Measurements from ENCODE around the gene LRPAP1. TPM values are rescaled to one million over a fixed set of nuclear protein-coding genes. Genes with fewer than 3 reads are reported as not detected.
"Not testable (repeated sequence)": the region's sequence is repeated elsewhere in the genome, so short reads cannot be mapped to it uniquely, and the experiment has no call there.

The LRPAP1 gene
- total RNA-seq, 2 experiments from 2014 or later: 73.1 to 76.6 TPM

- H3K36me3 Mint-ChIP-seq: peaks cover 22% of the 10 kb centered on the region
- no peak overlapping the region for H3K4me3 Mint-ChIP-seq
- H3K27ac Mint-ChIP-seq: no peak overlapping the region
- H3K4me1 Mint-ChIP-seq: no peaks in the 10 kb centered on the region
- POLR2A ChIA-PET: no interaction called here
- ATAC-seq (ENCODE audit: low read depth) (no peak), DNase-seq (no peak)
- no peaks in the 10 kb centered on the region for H3K9me3 Mint-ChIP-seq
- H3K27me3 Mint-ChIP-seq: no peaks in the 10 kb centered on the region
These were observed 16.6 kb downstream of the LRPAP1 start for GRCh38 chr4:3515646-3516045.

GRCh38 chr4:3514806-3515501, 17.3 kb downstream of the LRPAP1 start:
- ATAC-seq (ENCODE audit: low read depth) (no peak), DNase-seq (no peak)
- POLR2A ChIA-PET: no interaction called here
- Mint-ChIP-seq H3K36me3 (peaks cover 22% of the 10 kb centered on the region), H3K4me1 (no peaks in the 10 kb centered on the region), H3K27me3 (no peaks in the 10 kb centered on the region), H3K27ac (no peak overlapping the region), H3K9me3 (no peaks in the 10 kb centered on the region), H3K4me3 (no peak overlapping the region)

- no peak for ATAC-seq (ENCODE audit: low read depth)
- H3K4me1 Mint-ChIP-seq: peaks cover 1% of the 10 kb centered on the region
- POLR2A ChIA-PET: no interaction called here
- no peaks in the 10 kb centered on the region for H3K27me3 Mint-ChIP-seq
- H3K27ac Mint-ChIP-seq: no peak overlapping the region
- no peaks in the 10 kb centered on the region for H3K9me3 Mint-ChIP-seq
- no peak overlapping the region for H3K4me3 Mint-ChIP-seq
- no peak for DNase-seq
- H3K36me3 Mint-ChIP-seq: peaks cover 23% of the 10 kb centered on the region
These were observed 17.9 kb downstream of the LRPAP1 start for GRCh38 chr4:3514221-3514780.

GRCh38 chr4:3513807-3514206, 18.4 kb downstream of the LRPAP1 start:
- no peaks in the 10 kb centered on the region for H3K27me3 Mint-ChIP-seq
- no peaks in the 10 kb centered on the region for H3K9me3 Mint-ChIP-seq
- DNase-seq: no peak
- H3K27ac Mint-ChIP-seq: no peak overlapping the region
- POLR2A ChIA-PET: no interaction called here
- H3K4me1 Mint-ChIP-seq: peaks cover 1% of the 10 kb centered on the region
- H3K4me3 Mint-ChIP-seq: no peak overlapping the region
- H3K36me3 Mint-ChIP-seq: peaks cover 24% of the 10 kb centered on the region
- ATAC-seq (ENCODE audit: low read depth): no peak

GRCh38 chr4:3512719-3513118, 19.5 kb downstream of the LRPAP1 start:
- no peaks in the 10 kb centered on the region for H3K9me3 Mint-ChIP-seq
- no peaks in the 10 kb centered on the region for H3K27me3 Mint-ChIP-seq
- peaks cover 1% of the 10 kb centered on the region for H3K4me1 Mint-ChIP-seq
- H3K36me3 Mint-ChIP-seq: peaks cover 31% of the 10 kb centered on the region
- ATAC-seq (ENCODE audit: low read depth) (no peak), DNase-seq (no peak)
- POLR2A ChIA-PET: no interaction called here
- H3K27ac Mint-ChIP-seq: no peak overlapping the region
- no peak overlapping the region for H3K4me3 Mint-ChIP-seq

GRCh38 chr4:3512279-3512678, 19.9 kb downstream of the LRPAP1 start:
- H3K4me3 Mint-ChIP-seq: no peak overlapping the region

GRCh38 chr4:3511601-3512000, 20.6 kb downstream of the LRPAP1 start:
- DNase-seq; H3K27ac Mint-ChIP-seq; H3K9me3 Mint-ChIP-seq; H3K27me3 Mint-ChIP-seq; H3K4me3 Mint-ChIP-seq; POLR2A ChIA-PET; H3K4me1 Mint-ChIP-seq; ATAC-seq (ENCODE audit: low read depth): not testable (repeated sequence)
- H3K36me3 Mint-ChIP-seq: peaks cover 36% of the 10 kb centered on the region

More at GRCh38 chr4:3512279-3512678, 19.9 kb downstream of the LRPAP1 start:
- no peaks in the 10 kb centered on the region for H3K27me3 Mint-ChIP-seq
- peaks cover 36% of the 10 kb centered on the region for H3K36me3 Mint-ChIP-seq
- peaks cover 1% of the 10 kb centered on the region for H3K4me1 Mint-ChIP-seq
- DNase-seq (no peak), ATAC-seq (ENCODE audit: low read depth) (no peak)
- no peaks in the 10 kb centered on the region for H3K9me3 Mint-ChIP-seq
- POLR2A ChIA-PET: no interaction called here
- H3K27ac Mint-ChIP-seq: no peak overlapping the region

- H3K27me3 Mint-ChIP-seq: no peaks in the 10 kb centered on the region
- ATAC-seq (ENCODE audit: low read depth) (no peak), DNase-seq (no peak)
- H3K9me3 Mint-ChIP-seq: no peaks in the 10 kb centered on the region
- H3K4me3 Mint-ChIP-seq: no peak overlapping the region
- H3K36me3 Mint-ChIP-seq: peaks cover 34% of the 10 kb centered on the region
- POLR2A ChIA-PET: no interaction called here
- H3K4me1 Mint-ChIP-seq: peaks cover 1% of the 10 kb centered on the region
- H3K27ac Mint-ChIP-seq: no peak overlapping the region
These were observed 21.0 kb downstream of the LRPAP1 start for GRCh38 chr4:3511187-3511586.

GRCh38 chr4:3510481-3510880, 21.7 kb downstream of the LRPAP1 start:
- Mint-ChIP-seq H3K4me3 (no peak overlapping the region), H3K4me1 (peaks cover 1% of the 10 kb centered on the region), H3K36me3 (peaks cover 30% of the 10 kb centered on the region), H3K27me3 (no peaks in the 10 kb centered on the region), H3K9me3 (no peaks in the 10 kb centered on the region), H3K27ac (no peak overlapping the region)
- POLR2A ChIA-PET: no interaction called here
- DNase-seq: no peak
- ATAC-seq (ENCODE audit: low read depth): no peak

GRCh38 chr4:3508542-3508941, 23.7 kb downstream of the LRPAP1 start:
- Mint-ChIP-seq H3K4me3 (no peak overlapping the region), H3K9me3 (no peaks in the 10 kb centered on the region), H3K27ac (no peak overlapping the region), H3K36me3 (peaks cover 29% of the 10 kb centered on the region), H3K4me1 (peaks cover 3% of the 10 kb centered on the region), H3K27me3 (no peaks in the 10 kb centered on the region)
- ATAC-seq (ENCODE audit: low read depth) (no peak), DNase-seq (no peak)
- POLR2A ChIA-PET: no interaction called here

- ATAC-seq (ENCODE audit: low read depth) (no peak), DNase-seq (no peak)
- POLR2A ChIA-PET: no interaction called here
- no peaks in the 10 kb centered on the region for H3K9me3 Mint-ChIP-seq
- peaks cover 15% of the 10 kb centered on the region for H3K36me3 Mint-ChIP-seq
- no peak overlapping the region for H3K4me3 Mint-ChIP-seq
- H3K27me3 Mint-ChIP-seq: no peaks in the 10 kb centered on the region
- H3K4me1 Mint-ChIP-seq: peaks cover 5% of the 10 kb centered on the region
- no peak overlapping the region for H3K27ac Mint-ChIP-seq
These were observed 27.0 kb downstream of the LRPAP1 start for GRCh38 chr4:3505231-3505630.

GRCh38 chr4:3502941-3503936, 29.0 kb downstream of the LRPAP1 start:
- H3K4me3 Mint-ChIP-seq: no peak overlapping the region
- no peaks in the 10 kb centered on the region for H3K27me3 Mint-ChIP-seq
- DNase-seq: no peak
- H3K27ac Mint-ChIP-seq: no peak overlapping the region
- no peak for ATAC-seq (ENCODE audit: low read depth)
- H3K9me3 Mint-ChIP-seq: no peaks in the 10 kb centered on the region
- H3K36me3 Mint-ChIP-seq: peaks cover 6% of the 10 kb centered on the region
- peaks cover 4% of the 10 kb centered on the region for H3K4me1 Mint-ChIP-seq
- POLR2A ChIA-PET: no interaction called here

GRCh38 chr4:3501825-3502425, 30.3 kb downstream of the LRPAP1 start:
- no peaks in the 10 kb centered on the region for H3K9me3 Mint-ChIP-seq
- no peak overlapping the region for H3K27ac Mint-ChIP-seq
- POLR2A ChIA-PET: no interaction called here
- H3K4me1 Mint-ChIP-seq: peaks cover 4% of the 10 kb centered on the region
- no peak overlapping the region for H3K4me3 Mint-ChIP-seq
- H3K36me3 Mint-ChIP-seq: no peaks in the 10 kb centered on the region
- DNase-seq (no peak), ATAC-seq (ENCODE audit: low read depth) (no peak)
- H3K27me3 Mint-ChIP-seq: no peaks in the 10 kb centered on the region
